Measurements from ENCODE around the gene PLPPR3.

PLPPR3 gene

GRCh38 chr19:807627-808422 is 13.9 kb downstream of the PLPPR3 start:
- no peak for DNase-seq

- no peak for DNase-seq
Observed at GRCh38 chr19:806815-807421, 14.8 kb downstream of the PLPPR3 start.

DNA sequence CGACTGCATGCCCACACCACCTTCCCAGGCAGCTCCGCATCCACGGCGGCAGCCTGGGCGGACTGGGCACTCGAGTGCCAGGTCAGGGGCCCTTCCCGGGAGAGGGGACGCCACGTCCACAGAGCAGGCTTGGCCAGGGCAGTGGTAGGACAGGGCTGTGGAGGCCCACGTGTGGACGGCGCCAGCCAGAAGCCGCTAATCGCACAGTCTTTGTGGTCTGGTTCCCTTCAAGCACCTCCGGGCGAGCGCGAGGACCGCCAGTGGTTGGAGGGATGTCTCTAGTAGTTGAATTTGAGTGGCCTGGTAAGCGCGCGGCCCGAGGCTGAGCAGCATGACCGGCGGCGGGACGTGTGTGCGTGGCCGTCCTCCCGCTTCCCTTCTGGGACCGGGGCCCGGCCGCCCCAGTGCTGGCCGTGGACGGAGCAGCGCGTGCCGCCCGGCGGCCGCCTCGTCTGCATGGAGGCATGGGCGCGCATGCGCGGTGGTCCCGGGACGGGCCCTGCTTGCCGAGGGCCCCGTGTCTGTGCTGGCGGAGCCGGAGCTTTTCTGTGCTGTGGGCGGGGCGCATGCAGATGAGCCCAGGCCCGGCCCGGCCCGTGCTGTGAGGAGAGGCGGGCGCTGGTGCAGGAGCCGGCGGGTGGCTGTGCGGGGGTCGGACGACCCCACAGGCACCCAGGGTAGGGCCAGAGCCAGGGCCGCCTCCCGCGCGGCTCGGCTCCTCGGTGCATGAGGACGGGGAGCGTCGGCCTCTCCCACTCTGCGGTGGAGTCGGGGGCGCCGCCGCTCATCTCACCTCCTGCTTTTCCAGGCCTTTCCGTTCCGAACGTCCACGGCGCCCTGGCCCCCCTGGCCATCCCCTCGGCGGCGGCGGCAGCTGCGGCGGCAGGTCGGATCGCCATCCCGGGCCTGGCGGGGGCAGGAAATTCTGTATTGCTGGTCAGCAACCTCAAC is 15.9 kb downstream of the PLPPR3 start:
- DNase-seq: no peak

DNA sequence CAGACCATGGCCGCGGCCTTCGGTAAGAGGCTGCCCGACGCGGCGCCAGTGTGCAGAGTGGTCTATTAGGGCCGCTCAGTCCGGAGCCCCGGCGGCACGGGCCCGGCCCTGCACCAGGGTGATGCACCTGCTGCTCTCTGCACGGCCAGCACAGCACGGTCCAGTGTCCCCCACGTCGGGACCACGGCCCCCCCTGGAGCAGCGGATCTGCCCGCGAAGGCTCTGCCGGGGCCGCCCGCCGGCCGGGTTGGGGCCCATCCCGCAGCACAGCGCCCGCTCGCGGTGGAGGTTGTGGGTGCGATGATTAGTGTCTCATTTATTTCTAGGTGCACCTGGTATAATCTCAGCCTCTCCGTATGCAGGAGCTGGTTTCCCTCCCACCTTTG is 16.6 kb downstream of the PLPPR3 start:
- no peak for DNase-seq

GRCh38 chr19:804419-805165 is 17.2 kb downstream of the PLPPR3 start:
- DNase-seq: no peak

- no peak for DNase-seq
Observed at GRCh38 chr19:803686-804418, 17.9 kb downstream of the PLPPR3 start.

GRCh38 chr19:803099-803561 is 18.6 kb downstream of the PLPPR3 start:
- DNase-seq: no peak

DNA sequence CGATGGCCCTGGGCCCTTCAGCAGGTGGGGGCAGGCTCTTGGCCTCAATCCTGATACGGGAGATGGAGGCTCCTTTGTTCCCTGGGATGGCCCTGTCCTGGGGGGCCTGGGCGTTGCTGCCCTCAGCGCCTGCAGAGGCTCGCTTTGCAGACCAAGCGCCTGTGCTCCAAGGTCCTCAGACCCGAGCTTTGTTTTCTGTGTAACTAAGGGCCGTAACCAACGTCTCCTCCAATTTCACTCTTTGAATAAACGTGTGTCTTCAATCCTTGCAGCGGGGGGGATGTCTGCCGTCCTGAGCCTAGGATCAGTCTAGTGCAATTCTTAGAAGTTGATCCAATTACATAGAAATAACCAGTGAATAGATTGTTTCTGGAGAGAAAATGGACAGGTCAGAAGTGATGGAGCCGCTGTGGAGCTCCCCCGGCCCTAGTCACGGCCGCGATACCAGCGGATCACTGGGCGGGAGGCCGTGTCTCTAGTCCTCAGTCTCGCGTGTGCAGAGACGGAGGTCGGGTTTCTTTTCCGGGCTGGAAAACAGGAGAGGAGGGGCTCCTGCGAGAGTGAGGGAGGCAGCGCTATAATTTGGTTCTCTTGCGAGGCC is 19.2 kb downstream of the PLPPR3 start:
- no peak for DNase-seq

GRCh38 chr19:801861-802497 is 19.8 kb downstream of the PLPPR3 start:
- DNase-seq: no peak

DNA sequence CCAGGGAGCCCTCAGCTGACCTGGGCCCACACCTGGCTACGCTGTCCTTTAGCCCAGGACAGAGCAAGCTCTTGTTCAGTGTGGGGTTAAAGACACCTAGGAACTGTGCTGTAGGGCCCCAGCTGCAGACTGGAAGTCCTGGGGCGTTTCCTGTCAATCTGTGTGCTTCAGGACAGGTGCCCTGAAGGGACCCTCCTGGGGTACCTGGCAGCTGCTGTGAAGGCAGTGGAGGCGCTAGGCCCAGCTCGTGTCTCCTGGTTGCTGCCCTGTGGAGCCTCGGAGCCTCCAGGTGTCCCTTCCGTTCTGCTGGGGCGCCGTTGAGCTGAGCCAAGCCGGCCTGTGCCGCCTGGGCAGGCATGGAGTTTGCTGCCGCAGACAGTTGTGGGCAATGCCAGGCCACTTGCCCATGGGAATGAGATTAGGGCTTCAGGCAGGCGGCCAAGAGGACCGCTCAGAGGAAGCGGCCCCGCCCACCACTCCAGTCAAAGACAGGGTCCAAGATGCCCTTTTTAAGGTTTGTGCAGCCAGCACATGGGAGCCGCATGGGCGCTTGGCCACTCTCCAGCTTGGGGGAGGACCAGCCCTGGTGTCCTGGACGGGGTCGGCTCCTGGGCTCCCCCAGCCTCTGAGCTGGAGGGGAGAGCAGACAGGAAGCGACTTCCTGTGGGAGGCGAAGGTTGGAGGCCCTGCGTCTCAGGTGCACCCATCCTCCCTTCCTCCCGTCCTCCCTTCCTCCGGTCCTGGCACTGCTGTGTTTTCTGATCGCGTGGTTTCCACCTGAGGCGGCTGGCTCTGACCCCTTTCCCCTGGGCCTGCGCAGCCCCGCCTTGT is 20.5 kb downstream of the PLPPR3 start:
- no peak for DNase-seq

- no peak for DNase-seq
Observed at GRCh38 chr19:800360-801029, 21.3 kb downstream of the PLPPR3 start.

DNA sequence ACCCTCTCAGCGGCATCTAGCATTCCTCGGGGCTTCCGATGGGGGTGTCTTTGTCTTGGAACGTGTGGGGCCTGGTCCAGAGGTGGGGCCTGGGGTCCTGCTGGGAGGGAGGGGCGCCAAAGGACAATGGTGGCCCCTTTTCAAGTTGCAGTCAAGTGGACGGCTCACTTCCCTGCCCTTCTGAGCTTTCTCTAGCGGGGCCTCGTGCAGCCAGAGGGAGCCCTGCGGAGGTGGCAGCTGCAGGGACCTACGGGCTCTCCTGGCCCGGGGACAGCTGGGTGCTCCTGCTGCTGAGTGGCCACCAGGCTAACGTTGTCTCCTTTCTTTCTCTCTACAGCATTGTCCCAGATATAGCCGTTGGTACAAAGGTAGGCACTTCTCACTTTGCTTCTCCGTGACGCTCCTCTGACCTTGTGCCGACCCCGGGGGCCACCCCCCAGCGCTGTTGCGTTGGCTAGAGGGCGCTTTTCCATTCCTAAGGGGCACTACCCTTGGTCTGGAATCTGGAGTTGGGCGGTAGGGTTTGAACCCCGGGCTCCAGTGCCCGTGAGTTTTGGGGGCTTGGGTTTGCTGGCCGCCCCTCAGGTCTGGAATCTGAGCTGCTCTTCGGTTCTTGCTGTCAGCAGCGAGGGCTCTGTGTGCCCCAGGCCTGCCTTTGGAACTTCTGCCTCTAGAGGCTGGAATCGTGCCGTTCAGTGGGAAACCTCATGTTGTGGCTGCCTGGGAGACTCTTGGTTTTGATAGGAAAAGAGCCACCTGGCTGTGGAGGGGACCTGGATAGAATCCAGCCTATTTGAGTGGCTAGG is 22.5 kb downstream of the PLPPR3 start:
- no peak for DNase-seq

GRCh38 chr19:798415-799075 is 23.2 kb downstream of the PLPPR3 start:
- no peak for DNase-seq

DNA sequence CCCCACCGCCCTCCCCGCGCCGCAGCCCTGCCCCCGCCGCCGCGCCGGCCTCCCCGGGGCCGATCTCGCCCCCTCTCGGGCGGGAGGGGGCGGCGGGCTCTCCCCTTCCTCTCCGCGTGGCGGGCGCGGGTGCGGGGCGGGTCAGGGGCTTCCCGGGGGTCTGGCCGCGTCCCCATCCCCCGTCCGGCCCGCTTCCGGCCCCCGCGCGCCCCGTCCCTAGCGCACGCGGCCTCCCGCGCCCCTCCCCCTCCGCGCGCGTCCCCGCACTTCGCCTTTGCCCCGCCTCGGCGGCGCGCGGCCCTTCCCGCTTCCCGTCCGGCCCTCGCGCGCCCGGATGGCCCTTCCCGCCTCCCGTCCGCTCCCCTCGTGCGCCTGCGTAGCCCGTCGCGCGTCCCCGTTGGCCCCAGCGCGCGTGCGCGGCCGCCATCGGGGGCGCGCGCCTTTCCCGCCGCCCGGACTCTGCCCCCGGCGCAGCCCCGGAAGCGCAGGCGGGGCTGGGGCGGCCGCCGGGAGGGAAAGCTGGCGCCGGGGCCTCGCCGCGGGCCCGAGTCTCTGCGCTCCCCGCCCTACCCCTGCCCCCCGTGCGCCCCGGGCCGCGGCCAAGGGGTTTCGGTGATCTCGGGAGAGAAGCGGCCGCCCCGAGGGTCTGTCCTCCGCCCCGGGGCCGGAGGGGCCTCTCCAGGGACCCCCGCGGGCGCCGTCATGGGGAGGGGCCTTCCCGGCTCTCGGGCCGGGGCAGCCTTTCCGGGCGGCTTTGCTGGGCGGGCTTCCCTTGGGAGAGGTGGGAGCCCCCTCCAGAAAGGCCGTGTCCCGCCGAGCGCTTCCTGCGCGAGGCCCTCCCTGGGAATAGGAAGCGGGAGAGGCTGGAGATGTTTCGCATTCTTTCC is 24.0 kb downstream of the PLPPR3 start:
- no peak for DNase-seq

DNA sequence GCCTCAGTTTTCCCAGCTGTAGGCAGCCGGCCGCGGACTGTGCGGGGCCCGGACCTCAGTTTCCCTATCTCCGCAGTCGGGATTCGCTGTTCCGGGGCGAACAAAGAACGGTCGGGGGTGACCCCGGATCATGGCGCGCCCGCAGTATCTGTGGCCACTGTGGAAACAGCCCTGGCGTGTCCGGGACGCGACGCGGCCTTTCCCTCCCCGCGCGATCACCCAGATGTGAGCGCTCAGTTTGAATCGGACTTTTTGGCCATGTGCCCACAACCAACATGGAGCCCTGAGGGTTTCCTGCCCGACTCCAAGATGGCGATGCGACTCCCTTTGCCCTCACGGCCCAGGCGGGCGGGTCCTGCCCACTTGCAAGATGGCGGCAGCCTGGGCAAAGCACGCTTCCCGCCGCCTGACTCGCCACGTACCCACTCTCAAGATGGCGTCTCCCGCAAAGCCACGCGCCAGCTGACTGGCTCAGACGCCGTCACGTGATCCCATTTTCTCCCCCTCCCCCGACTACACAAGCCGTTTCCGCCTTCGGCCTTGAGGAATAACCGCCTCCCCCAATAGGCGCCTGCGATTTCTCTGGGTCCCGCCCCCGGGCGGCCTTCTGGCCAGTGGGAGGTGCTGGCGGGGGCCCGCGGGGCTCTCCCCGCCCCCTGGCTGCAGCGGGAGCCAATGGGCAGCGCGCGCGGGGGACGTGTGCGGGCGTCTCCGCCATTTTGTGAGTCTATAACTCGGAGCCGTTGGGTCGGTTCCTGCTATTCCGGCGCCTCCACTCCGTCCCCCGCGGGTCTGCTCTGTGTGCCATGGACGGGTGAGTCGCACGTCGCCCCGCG is 24.8 kb downstream of the PLPPR3 start, which contains the start of gene PTBP1:
PTBP1 (plus strand) TSS at position 761 of the 836 bp plus-strand sequence; CDS start at position 807, 46 bp downstream.
- peak; percentile 95 to 99 for DNase-seq
